GM18858 (cell line): ENCODE data around the gene FPR3.
"Not testable (repeated sequence)": the region's sequence is repeated elsewhere in the genome, so short reads cannot be mapped to it uniquely, and the experiment has no call there.

ENCODE experiments used
- ATAC-seq: cut with Tn5 transposase; IDR thresholded peaks from one replicate; pipeline ENCODE4 v1.9.1; 2021; ENCODE audit not compliant: unreplicated experiment

Gene FPR3

GRCh38 chr19:51806571-51806970 is 11.6 kb downstream of the FPR3 start:
- not testable (repeated sequence) for ATAC-seq

GRCh38 chr19:51807111-51807701 is 12.2 kb downstream of the FPR3 start:
- no peak for ATAC-seq

GRCh38 chr19:51807925-51808324 is 13.0 kb downstream of the FPR3 start:
- ATAC-seq: no peak

- no peak for ATAC-seq
Measured at GRCh38 chr19:51808333-51808986, 13.5 kb downstream of the FPR3 start.

GRCh38 chr19:51809787-51810186 is 14.8 kb downstream of the FPR3 start:
- no peak for ATAC-seq

- ATAC-seq: no peak
Measured at GRCh38 chr19:51810223-51810622, 15.3 kb downstream of the FPR3 start.

GRCh38 chr19:51811344-51811743 is 16.4 kb downstream of the FPR3 start:
- no peak for ATAC-seq

GRCh38 chr19:51815043-51815442 is 20.1 kb downstream of the FPR3 start:
- ATAC-seq: no peak

GRCh38 chr19:51816711-51817110 is 21.8 kb downstream of the FPR3 start:
- ATAC-seq: no peak

GRCh38 chr19:51820011-51820410 is 25.1 kb downstream of the FPR3 start:
- no peak for ATAC-seq

GRCh38 chr19:51820831-51821446 is 26.0 kb downstream of the FPR3 start:
- ATAC-seq: no peak

- ATAC-seq: no peak
Measured at GRCh38 chr19:51821456-51821855, 26.5 kb downstream of the FPR3 start.

- no peak for ATAC-seq
Measured at GRCh38 chr19:51821921-51822320, 27.0 kb downstream of the FPR3 start.

GRCh38 chr19:51822325-51822724 is 27.4 kb downstream of the FPR3 start:
- ATAC-seq: no peak

GRCh38 chr19:51822946-51823345 is 28.0 kb downstream of the FPR3 start:
- no peak for ATAC-seq

- ATAC-seq: no peak
Measured at GRCh38 chr19:51824281-51825005, 29.5 kb downstream of the FPR3 start.

- no peak for ATAC-seq
Measured at GRCh38 chr19:51830274-51830673, 35.3 kb downstream of the FPR3 start.

GRCh38 chr19:51837145-51837544 is 42.2 kb downstream of the FPR3 start:
- ATAC-seq: no peak

GRCh38 chr19:51861870-51862622 is 67.1 kb downstream of the FPR3 start:
- ATAC-seq: no peak

- no peak for ATAC-seq
Measured at GRCh38 chr19:51873097-51873496, 78.1 kb downstream of the FPR3 start.
